Caki2 (cell line): ENCODE measurements around the gene ATG4C. TPM values are rescaled to one million over a fixed set of nuclear protein-coding genes. Genes with fewer than 3 reads are reported as not detected.
A peak's percentile ranks its signal among the peaks of the same experiment; 100 is the strongest.
"Not testable (repeated sequence)": the region's sequence is repeated elsewhere in the genome, so short reads cannot be mapped to it uniquely, and the experiment has no call there.

ENCODE experiments used
- DNase-seq: peaks from one replicate; pipeline ENCODE4 v3.0.0-alpha.2; 2015; ENCODE audit warnings: low read depth
- in situ Hi-C: cut with HindIII; loops from 2 replicates; pipeline ENCODE4 v1.10.0; 2016; ENCODE audit warnings: low sequenced_read_pairs, low pct_unique_long_range_greater_than_20kb, mixed read lengths
- total RNA-seq: library from RNA; depleted of rRNA; stranded (reverse); fragments of >200 nt; shearing (Covaris generic); gene quantifications from 2 replicates; pipeline ENCODE4 v1.2.3, GENCODE V29; 2014; ENCODE audit warnings: low replicate concordance

The ATG4C gene
- total RNA-seq, 1 experiment from 2014 or later = 0.91 TPM

GRCh38 chr1:62827786-62828185, 43.9 kb downstream of the ATG4C start:
- in situ Hi-C loops = not testable (repeated sequence)

GRCh38 chr1:62832276-62832675, 48.3 kb downstream of the ATG4C start:
- no peak for DNase-seq
- in situ Hi-C loops = no loop called here

More at GRCh38 chr1:62827786-62828185, 43.9 kb downstream of the ATG4C start:
- not testable (repeated sequence) for DNase-seq

GRCh38 chr1:62833529-62833928, 49.6 kb downstream of the ATG4C start:
- DNase-seq = no peak
- in situ Hi-C loops = no loop called here

- in situ Hi-C loops = no loop called here
- DNase-seq = no peak
These were observed 50.5 kb downstream of the ATG4C start for GRCh38 chr1:62834400-62834961.

- in situ Hi-C loops = no loop called here
- no peak for DNase-seq
These were observed 53.1 kb downstream of the ATG4C start for GRCh38 chr1:62836856-62837540.

GRCh38 chr1:62840555-62840954, 56.6 kb downstream of the ATG4C start:
- in situ Hi-C loops = no loop called here
- no peak for DNase-seq

- peak; percentile 18 for DNase-seq
- in situ Hi-C loops = no loop called here
These were observed 57.7 kb downstream of the ATG4C start for GRCh38 chr1:62841587-62842169.

- in situ Hi-C loops = no loop called here
- no peak for DNase-seq
These were observed 60.1 kb downstream of the ATG4C start for GRCh38 chr1:62844030-62844429.

GRCh38 chr1:62849031-62849430, 65.1 kb downstream of the ATG4C start:
- in situ Hi-C loops = no loop called here
- DNase-seq = no peak

GRCh38 chr1:62852253-62852652, 68.3 kb downstream of the ATG4C start:
- no peak for DNase-seq
- in situ Hi-C loops = no loop called here

GRCh38 chr1:62856960-62857359, 73.0 kb downstream of the ATG4C start:
- in situ Hi-C loops = no loop called here

GRCh38 chr1:62869217-62869754, 85.4 kb downstream of the ATG4C start:
- DNase-seq = no peak
- in situ Hi-C loops = no loop called here

More at GRCh38 chr1:62856960-62857359, 73.0 kb downstream of the ATG4C start:
- no peak for DNase-seq

GRCh38 chr1:62870148-62870547, 86.2 kb downstream of the ATG4C start:
- DNase-seq = no peak
- in situ Hi-C loops = no loop called here

GRCh38 chr1:62875676-62876075, 91.7 kb downstream of the ATG4C start:
- in situ Hi-C loops = no loop called here
- DNase-seq = no peak

GRCh38 chr1:62876535-62876934, 92.6 kb downstream of the ATG4C start:
- in situ Hi-C loops = no loop called here

GRCh38 chr1:62877579-62877978, 93.6 kb downstream of the ATG4C start:
- in situ Hi-C loops = no loop called here
- no peak for DNase-seq

More at GRCh38 chr1:62876535-62876934, 92.6 kb downstream of the ATG4C start:
- no peak for DNase-seq

- in situ Hi-C loops = no loop called here
- no peak for DNase-seq
These were observed 96.0 kb downstream of the ATG4C start for GRCh38 chr1:62879962-62880361.

GRCh38 chr1:62882201-62883104, 98.5 kb downstream of the ATG4C start:
- DNase-seq = no peak
- in situ Hi-C loops = no loop called here
